Heart right ventricle (tissue), 16 donors: ENCODE results near the gene IL6ST. TPM values are rescaled to one million over a fixed set of nuclear protein-coding genes. Genes with fewer than 3 reads are reported as not detected.

Source experiments
- ATAC-seq, 8 donors: fragments of 200-7000 bp; cut with Tn5 transposase; one replicate each; pipeline ENCODE4 v1.9.1; 2020; ENCODE audit warnings: mild to moderate bottlenecking in 8 of 8, moderate library complexity in 8 of 8, moderate number of reproducible peaks in 1 of 8
- DNase-seq, 2 donors: peaks; one replicate each; pipeline ENCODE4 v3.0.0-alpha.2; 2020
- H3K27ac ChIP-seq, 10 donors: fragments of 200-600 bp; sonication (generic) in 2 of 10; one replicate each; pipeline versions ENCODE4 v1.5.0 to v1.8.0; 2020 to 2022; ENCODE audit warnings: mild to moderate bottlenecking in 3 of 10
- H3K27me3 ChIP-seq, 7 donors: fragments of 200-600 bp; one replicate each; pipeline ENCODE4 v1.8.0; 2021 to 2022; ENCODE audit warnings: mild to moderate bottlenecking in 2 of 7
- H3K36me3 ChIP-seq, 9 donors: fragments of 200-600 bp; sonication (generic) in 1 of 9; one replicate each; pipeline versions ENCODE4 v1.5.0 to v1.8.0; 2020 to 2022; ENCODE audit warnings: mild to moderate bottlenecking in 2 of 9
- H3K4me1 ChIP-seq, 9 donors: fragments of 200-600 bp; sonication (generic) in 1 of 9; one replicate each; pipeline versions ENCODE4 v1.5.0 to v1.8.0; 2020 to 2022; ENCODE audit warnings: mild to moderate bottlenecking in 4 of 9
- H3K4me3 ChIP-seq, 10 donors: fragments of 200-600 bp; sonication (generic) in 2 of 10; one replicate each; pipeline versions ENCODE4 v1.5.0 to v1.8.0; 2020 to 2022; ENCODE audit warnings: mild to moderate bottlenecking in 7 of 10, moderate library complexity in 2 of 10
- H3K9me3 ChIP-seq, 11 donors: fragments of 200-600 bp in 10 of 11; sonication (generic) in 2 of 11; one replicate each; pipeline versions ENCODE4 v1.5.0 to v1.8.0; 2013 to 2022; ENCODE audit warnings: mild to moderate bottlenecking in 2 of 11, control low read depth in 1 of 11, moderate library complexity in 1 of 11
- WGBS, 2 donors: extraction: QIAGEN DNeasy Blood & Tissue Kit; methylation state at CpG; one replicate each; pipeline ENCODE4 v1.1.7; 2013; ENCODE audit warnings: inconsistent platforms in 1 of 2; 5-methylcytosine and 5-hydroxymethylcytosine counted together
- intact Hi-C, 10 donors: fragments of 100-400 bp; cut with DNase I; formaldehyde crosslinking; loops; one replicate each; pipeline versions ENCODE4 v1.11.1 to v1.14.2; 2022
- polyA plus RNA-seq, 2 donors: library from polyadenylated mRNA; stranded (reverse); fragments of 200-250 nt; gene quantifications; one replicate each; pipeline ENCODE4 v1.2.3, GENCODE V29; 2013
- total RNA-seq, 10 donors: library from RNA; stranded (reverse); fragmentation: NEBNext Ultra II Directional in 3 of 10; extraction: Animal tissue kit (Norgen Biotek cat#: 25700) in 3 of 10; gene quantifications; one replicate each; pipeline versions ENCODE4 v1.2.1 to v1.2.4, GENCODE V29; 2021 to 2023
- TF ChIP-seq, protein P1 (sequence below), 9 donors: fragments of 200-600 bp; sonication (generic) in 2 of 9; IDR thresholded peaks; one replicate each; pipeline versions ENCODE4 v1.5.0 to v1.8.0; 2021 to 2022; ENCODE audit warnings: antibody characterized with exemption in 9 of 9, mild to moderate bottlenecking in 5 of 9, moderate library complexity in 1 of 9
- donor health status: Arrhythmogenic right ventricular cardiomyopathy.
- donor health status: ischemic (EF 13 %, LVEDD 7.1; RV severe dilation, severe dysfunction).
- donor health status: healthy with polysubstance abuse.
- donor health status: DM: no; HTN: yes; CAD: no.
- donor health status: DM: no; HTN: no; CAD: no.
- donor health status: ischemic (EF 25% LVEDD 6.9; RV normal size, moderate dysfunction).
- donor health status: ischemic (EF 25% LVEDD 5.7; RV mildly dilated, moderate dysfunction).
- donor health status: healthy.
- donor health status: DM: yes; HTN: yes; CAD: no.
- donor health status: Ischemic cardiomyopathy.
- donor health status: ischemic (EF 35%, LVEDD 5.7; RV mildly dilated, moderate dysfunction).
- donor health status: nonischemic (EF 11% LVEDD 7.7; RV severe dilation, severe dysfunction).
- donor health status: DM: yes; HTN: yes; CAD: no.
- donor health status: PGD.
- donor health status: ischemic (EF 29% LVEDD 5.4; RV normal size, mild dysfunction).
- donor health status: nonischemic (EF 23%, LVEDD 6.1; RV moderate dilation, normal function).

IL6ST gene
- total and polyA plus RNA-seq, 12 donors = 23.7 to 190 (median 134) TPM

DNA sequence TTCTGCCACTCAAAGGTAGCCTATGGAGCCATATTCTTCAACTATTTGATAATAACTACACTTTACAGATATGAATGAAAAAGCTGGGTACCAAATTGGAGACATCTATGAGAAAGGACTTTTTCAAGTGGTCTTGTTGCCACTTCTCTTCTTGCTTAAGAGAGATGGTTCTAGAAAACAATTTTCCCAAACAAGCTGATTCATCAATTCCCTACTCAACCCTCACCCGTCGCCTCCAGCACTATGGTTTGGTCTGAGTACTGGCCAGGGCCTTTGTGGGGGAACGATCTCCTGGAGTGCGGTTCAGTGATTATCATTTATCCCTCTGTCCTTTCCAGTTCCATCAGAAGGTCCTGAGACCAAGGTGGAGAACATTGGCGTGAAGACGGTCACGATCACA is 86.8 kb downstream of the IL6ST start:
- no peaks in the 10 kb centered on the region for H3K27me3 ChIP-seq
- TF ChIP-seq, protein P1, sequence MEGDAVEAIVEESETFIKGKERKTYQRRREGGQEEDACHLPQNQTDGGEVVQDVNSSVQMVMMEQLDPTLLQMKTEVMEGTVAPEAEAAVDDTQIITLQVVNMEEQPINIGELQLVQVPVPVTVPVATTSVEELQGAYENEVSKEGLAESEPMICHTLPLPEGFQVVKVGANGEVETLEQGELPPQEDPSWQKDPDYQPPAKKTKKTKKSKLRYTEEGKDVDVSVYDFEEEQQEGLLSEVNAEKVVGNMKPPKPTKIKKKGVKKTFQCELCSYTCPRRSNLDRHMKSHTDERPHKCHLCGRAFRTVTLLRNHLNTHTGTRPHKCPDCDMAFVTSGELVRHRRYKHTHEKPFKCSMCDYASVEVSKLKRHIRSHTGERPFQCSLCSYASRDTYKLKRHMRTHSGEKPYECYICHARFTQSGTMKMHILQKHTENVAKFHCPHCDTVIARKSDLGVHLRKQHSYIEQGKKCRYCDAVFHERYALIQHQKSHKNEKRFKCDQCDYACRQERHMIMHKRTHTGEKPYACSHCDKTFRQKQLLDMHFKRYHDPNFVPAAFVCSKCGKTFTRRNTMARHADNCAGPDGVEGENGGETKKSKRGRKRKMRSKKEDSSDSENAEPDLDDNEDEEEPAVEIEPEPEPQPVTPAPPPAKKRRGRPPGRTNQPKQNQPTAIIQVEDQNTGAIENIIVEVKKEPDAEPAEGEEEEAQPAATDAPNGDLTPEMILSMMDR (IDR thresholded peaks at IDR 0.05) = no peak
- intact Hi-C loops = no loop called here
- H3K9me3 ChIP-seq = no peaks in the 10 kb centered on the region
- no peak overlapping the region for H3K4me3 ChIP-seq
- no peak for ATAC-seq
- H3K27ac ChIP-seq = no peak overlapping the region
- peaks cover 0 to 17% (median 0%) of the 10 kb centered on the region in 9 donors for H3K4me1 ChIP-seq
- 96 to 98% methylated on average over 7 of the region's 7 CpGs for WGBS, 2 donors
- no peaks in the 10 kb centered on the region for H3K36me3 ChIP-seq
- DNase-seq = no peak

DNA sequence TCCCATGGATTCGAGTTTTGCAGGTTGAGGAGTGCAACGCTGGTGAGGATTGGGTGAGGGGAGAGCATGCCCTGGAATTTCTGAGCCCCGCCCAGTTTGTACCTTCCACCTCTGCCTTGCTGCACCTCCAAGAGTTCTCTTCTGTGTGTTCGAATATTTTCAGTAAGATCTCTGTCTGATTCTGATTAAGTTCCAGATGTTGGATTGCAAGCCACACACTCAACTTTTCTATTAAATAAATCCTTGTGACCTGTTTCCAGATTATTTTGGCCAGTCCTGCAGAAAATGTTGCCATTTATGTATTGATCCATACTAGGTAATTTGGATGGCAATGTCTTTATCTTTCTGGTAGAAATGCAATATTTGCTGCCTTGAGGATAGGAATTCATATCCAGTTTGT is 89.5 kb downstream of the IL6ST start:
- intact Hi-C loops = no loop called here
- ATAC-seq = no peak
- no peak for DNase-seq
- Histone ChIP-seq H3K4me1 (peaks cover 0 to 17% (median 0%) of the 10 kb centered on the region in 9 donors), H3K4me3 (no peak overlapping the region), H3K27me3 (no peaks in the 10 kb centered on the region), H3K9me3 (no peaks in the 10 kb centered on the region), H3K36me3 (no peaks in the 10 kb centered on the region), H3K27ac (no peak overlapping the region)
- 82 to 88% methylated on average over 4 of the region's 4 CpGs for WGBS, 2 donors
- TF ChIP-seq, protein P1 (IDR thresholded peaks at IDR 0.05) = no peak

DNA sequence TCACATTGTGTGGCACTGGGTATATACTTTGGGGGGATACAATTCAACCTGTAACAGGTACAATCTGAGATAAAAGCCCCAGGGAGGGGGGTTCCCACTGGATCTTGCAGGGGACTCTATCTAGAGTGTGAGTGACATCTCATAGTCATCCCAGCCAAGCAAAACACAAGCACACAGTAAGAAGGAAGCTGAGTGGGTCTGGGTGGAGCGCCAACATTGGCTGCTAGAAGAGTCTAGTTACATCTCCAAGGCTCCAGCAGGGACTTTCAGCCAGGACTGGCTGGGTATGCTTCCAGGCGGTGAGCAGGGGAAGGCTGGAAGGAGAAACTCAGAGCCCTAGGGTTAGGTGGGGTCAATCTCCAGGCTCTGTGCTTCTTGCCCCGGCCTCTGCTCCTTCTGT is 90.6 kb downstream of the IL6ST start:
- intact Hi-C loops = no loop called here
- Histone ChIP-seq H3K9me3 (no peaks in the 10 kb centered on the region), H3K27me3 (no peaks in the 10 kb centered on the region), H3K36me3 (no peaks in the 10 kb centered on the region), H3K4me1 (peaks cover 0 to 17% (median 0%) of the 10 kb centered on the region in 9 donors), H3K27ac (no peak overlapping the region), H3K4me3 (no peak overlapping the region)
- TF ChIP-seq, protein P1 (IDR thresholded peaks at IDR 0.05) = no peak
- WGBS, 2 donors = 78 to 80% methylated on average over 3 of the region's 3 CpGs
- ATAC-seq = peak in 5 of 8 donors; percentile 14 to 76 (median 47)
- DNase-seq = peak in 1 of 2 donors; percentile 13

DNA sequence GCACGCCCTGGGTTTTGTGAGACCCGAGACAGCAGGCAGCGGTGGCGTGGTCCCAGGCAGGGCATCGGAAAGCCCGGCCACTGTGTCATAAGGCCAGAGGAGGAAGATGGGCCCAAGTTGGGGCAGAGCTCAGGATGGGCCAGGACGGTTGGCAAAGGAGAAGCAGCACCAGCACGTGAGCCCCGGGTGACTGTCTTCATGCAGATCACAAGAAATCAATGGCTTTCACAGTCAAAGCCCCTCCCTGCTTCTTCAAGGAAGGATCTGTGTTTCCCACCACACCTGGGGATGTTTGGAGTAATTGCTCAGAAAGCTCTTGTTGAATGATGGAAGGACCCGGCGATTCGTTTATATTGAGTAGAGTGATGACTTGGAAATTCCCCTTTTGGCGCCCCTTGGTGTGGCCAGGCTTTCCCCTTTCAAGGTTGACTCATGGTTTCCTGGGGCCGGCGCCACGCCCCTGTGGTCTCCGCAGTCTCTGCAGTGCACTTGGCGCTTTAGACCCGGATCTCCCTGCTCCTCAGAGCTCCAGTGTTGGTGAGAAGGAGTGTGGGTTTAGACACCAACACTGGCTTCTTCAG is 91.6 kb downstream of the IL6ST start:
- intact Hi-C loops = no loop called here
- Histone ChIP-seq H3K9me3 (no peaks in the 10 kb centered on the region), H3K27me3 (no peaks in the 10 kb centered on the region), H3K4me3 (no peak overlapping the region), H3K27ac (no peak overlapping the region), H3K36me3 (no peaks in the 10 kb centered on the region), H3K4me1 (peaks cover 0 to 17% (median 0%) of the 10 kb centered on the region in 9 donors)
- WGBS, 2 donors = 88 to 92% methylated on average over 19 of the region's 19 CpGs
- no peak for DNase-seq
- TF ChIP-seq, protein P1 (IDR thresholded peaks at IDR 0.05) = no peak
- ATAC-seq = peak in 3 of 8 donors; percentile 26 to 50 (median 46)
